T1000 (cell line): ENCODE measurements around the gene SEMA5A.
A peak's percentile ranks its signal among the peaks of the same experiment; 100 is the strongest.
"Not testable (repeated sequence)": the region's sequence is repeated elsewhere in the genome, so short reads cannot be mapped to it uniquely, and the experiment has no call there.

Experiments
- DNase-seq: peaks from one replicate; lab custom pipeline; 2025; ENCODE audit warnings: mixed read lengths; lab: John Stamatoyannopoulos, UW

Gene SEMA5A

GRCh38 chr5:9440517-9440916, 105.4 kb downstream of the SEMA5A start:
- peak; percentile 3 for DNase-seq

GRCh38 chr5:9439531-9440292, 106.2 kb downstream of the SEMA5A start:
- no peak for DNase-seq

- no peak for DNase-seq
These were observed 107.1 kb downstream of the SEMA5A start for GRCh38 chr5:9438596-9439354.

GRCh38 chr5:9437741-9438240, 108.1 kb downstream of the SEMA5A start:
- no peak for DNase-seq

- DNase-seq: peak; percentile 30
These were observed 114.2 kb downstream of the SEMA5A start for GRCh38 chr5:9431496-9432258.

- DNase-seq: no peak
These were observed 114.8 kb downstream of the SEMA5A start for GRCh38 chr5:9431151-9431495.

GRCh38 chr5:9430306-9430705, 115.6 kb downstream of the SEMA5A start:
- no peak for DNase-seq

GRCh38 chr5:9429691-9430215, 116.1 kb downstream of the SEMA5A start:
- DNase-seq: no peak

- no peak for DNase-seq
These were observed 117.6 kb downstream of the SEMA5A start for GRCh38 chr5:9428272-9428671.

GRCh38 chr5:9425710-9426109, 120.2 kb downstream of the SEMA5A start:
- no peak for DNase-seq

GRCh38 chr5:9423571-9423970, 122.3 kb downstream of the SEMA5A start:
- DNase-seq: no peak

GRCh38 chr5:9421884-9422283, 124.0 kb downstream of the SEMA5A start:
- DNase-seq: no peak

- DNase-seq: no peak
These were observed 126.1 kb downstream of the SEMA5A start for GRCh38 chr5:9419794-9420193.

GRCh38 chr5:9415566-9415965, 130.3 kb downstream of the SEMA5A start:
- DNase-seq: no peak

- DNase-seq: no peak
These were observed 130.8 kb downstream of the SEMA5A start for GRCh38 chr5:9415091-9415490.

GRCh38 chr5:9411142-9411541, 134.7 kb downstream of the SEMA5A start:
- no peak for DNase-seq

GRCh38 chr5:9409413-9409960, 136.4 kb downstream of the SEMA5A start:
- DNase-seq: no peak

GRCh38 chr5:9408964-9409363, 136.9 kb downstream of the SEMA5A start:
- DNase-seq: no peak

GRCh38 chr5:9405196-9405754, 140.6 kb downstream of the SEMA5A start:
- no peak for DNase-seq

GRCh38 chr5:9401786-9402472, 143.9 kb downstream of the SEMA5A start:
- no peak for DNase-seq

GRCh38 chr5:9399783-9400182, 146.1 kb downstream of the SEMA5A start:
- not testable (repeated sequence) for DNase-seq
